HepG2 (cell line): Measurements from ENCODE around the gene PGS1. TPM values are rescaled to one million over a fixed set of nuclear protein-coding genes. Genes with fewer than 3 reads are reported as not detected.
A peak's percentile ranks its signal among the peaks of the same experiment; 100 is the strongest.

Experiments
- ARID2 ChIP-seq: sonication (generic); formaldehyde crosslinking; IDR thresholded peaks from 2 replicates; pipeline ENCODE4 v1.8.1; 2022; ENCODE audit warnings: mild to moderate bottlenecking, missing genetic modification reagents, borderline replicate concordance
- CAMTA2 ChIP-seq: sonication (generic); formaldehyde crosslinking; IDR thresholded peaks from 2 replicates; pipeline ENCODE4 v1.4.0; 2020; ENCODE audit warnings: mild to moderate bottlenecking, missing genetic modification reagents, borderline replicate concordance
- CBX2 ChIP-seq, 2 experiments: fragments of 200-600 bp in 1 of 2; sonication (generic); formaldehyde crosslinking in 1 of 2; IDR thresholded peaks; 2 replicates each; pipeline versions ENCODE4 v1.7.0 to v1.8.1; 2018 to 2022; ENCODE audit warnings: low read depth in 2 of 2, low read length in 1 of 2, mild to moderate bottlenecking in 1 of 2, missing genetic modification reagents in 1 of 2
- CHCHD3 ChIP-seq: sonication (generic); formaldehyde crosslinking; IDR thresholded peaks from 2 replicates; pipeline ENCODE4 v1.8.0; 2022; ENCODE audit warnings: mild to moderate bottlenecking, missing genetic modification reagents, moderate library complexity
- CREBL2 ChIP-seq: sonication (generic); formaldehyde crosslinking; IDR thresholded peaks from 2 replicates; pipeline ENCODE4 v1.8.1; 2023; ENCODE audit warnings: missing genetic modification reagents, mild to moderate bottlenecking, borderline replicate concordance
- ELF4 ChIP-seq: sonication (generic); formaldehyde crosslinking; IDR thresholded peaks from 2 replicates; pipeline ENCODE4 v1.5.0; 2020; ENCODE audit warnings: missing genetic modification reagents, mild to moderate bottlenecking, moderate library complexity, borderline replicate concordance
- HOXA5 ChIP-seq: sonication (generic); formaldehyde crosslinking; IDR thresholded peaks from 2 replicates; pipeline ENCODE4 v1.4.0; 2020; ENCODE audit warnings: missing genetic modification reagents
- KLF12 ChIP-seq: sonication (generic); formaldehyde crosslinking; IDR thresholded peaks from 2 replicates; pipeline ENCODE4 v1.4.0; 2020; ENCODE audit warnings: missing genetic modification reagents, borderline replicate concordance
- MTA3 ChIP-seq: sonication (generic); formaldehyde crosslinking; IDR thresholded peaks from 2 replicates; pipeline ENCODE4 v1.4.0; 2020; ENCODE audit warnings: missing genetic modification reagents
- PHF21A ChIP-seq: sonication (generic); formaldehyde crosslinking; IDR thresholded peaks from 2 replicates; pipeline ENCODE4 v1.5.0; 2020; ENCODE audit warnings: mild to moderate bottlenecking, missing genetic modification reagents
- RFX1 ChIP-seq: fragments of 450-650 bp; IDR thresholded peaks from 2 replicates; pipeline ENCODE4 v1.6.1; 2017
- RFX3 ChIP-seq: IDR thresholded peaks from 2 replicates; pipeline ENCODE4 v1.6.1; 2016; ENCODE audit warnings: missing biosample characterization, missing genetic modification reagents
- SATB2 ChIP-seq: sonication (generic); formaldehyde crosslinking; IDR thresholded peaks from 2 replicates; pipeline ENCODE4 v1.5.0; 2020; ENCODE audit warnings: missing genetic modification reagents
- SYNCRIP ChIP-seq: fragments of 200-400 bp; formaldehyde crosslinking; IDR thresholded peaks from 2 replicates; pipeline ENCODE4 v1.6.1; 2018; ENCODE audit warnings: mild to moderate bottlenecking, low read depth, low read length; ENCODE audit not compliant: insufficient read depth
- TSC22D2 ChIP-seq: sonication (generic); formaldehyde crosslinking; IDR thresholded peaks from 2 replicates; pipeline ENCODE4 v1.5.1; 2020; ENCODE audit warnings: missing genetic modification reagents, mild to moderate bottlenecking, borderline replicate concordance
- USF2 ChIP-seq, 2 experiments: sonication (generic) in 1 of 2; formaldehyde crosslinking in 1 of 2; IDR thresholded peaks; 2 replicates each; pipeline versions ENCODE4 v1.5.1 to v1.6.1; 2011 to 2020; ENCODE audit warnings: borderline replicate concordance in 1 of 2, low read depth in 1 of 2, low read length in 1 of 2, mild to moderate bottlenecking in 1 of 2, missing genetic modification reagents in 1 of 2, moderate library complexity in 1 of 2
- ZNF101 ChIP-seq: sonication (generic); formaldehyde crosslinking; IDR thresholded peaks from 2 replicates; pipeline ENCODE4 v1.4.0; 2020; ENCODE audit warnings: mild to moderate bottlenecking, low read depth, missing genetic modification reagents, borderline replicate concordance
- ZNF264 ChIP-seq: sonication (generic); formaldehyde crosslinking; IDR thresholded peaks from 2 replicates; pipeline ENCODE4 v1.4.0; 2020; ENCODE audit warnings: missing genetic modification reagents
- ZNF563 ChIP-seq: sonication (generic); formaldehyde crosslinking; IDR thresholded peaks from 2 replicates; pipeline ENCODE4 v1.8.0; 2022; ENCODE audit warnings: mild to moderate bottlenecking, moderate library complexity, missing genetic modification reagents
- ZNF747 ChIP-seq: sonication (generic); formaldehyde crosslinking; IDR thresholded peaks from 2 replicates; pipeline ENCODE4 v1.8.1; 2023; ENCODE audit warnings: missing genetic modification reagents, mild to moderate bottlenecking, borderline replicate concordance
- polyA plus RNA-seq, 8 experiments: library from polyadenylated mRNA; depleted of rRNA in 3 of 8; stranded (reverse) in 7 of 8; unstranded in 1 of 8; fragments of >200 nt; fragmentation: Illumina TruSeq in 4 of 8; extraction: Trizol in 4 of 8; gene quantifications; 2 replicates each; pipeline versions ENCODE4 v1.2.1 to v1.2.3, GENCODE V29; 2011 to 2016; ENCODE audit warnings: low read depth in 4 of 8, missing spikeins in 1 of 8, mixed read lengths in 1 of 8; ENCODE audit not compliant: insufficient read depth in 1 of 8
- total RNA-seq, 5 experiments: library from RNA; depleted of rRNA; stranded (reverse); fragments of >200 nt; fragmentation: Illumina TruSeq; extraction: Trizol; gene quantifications; 2 replicates each; pipeline ENCODE4 v1.2.3, GENCODE V29; 2016; ENCODE audit warnings: low read depth in 1 of 5
- TF ChIP-seq, protein P1 (sequence below): sonication (generic); formaldehyde crosslinking; IDR thresholded peaks from 2 replicates; pipeline ENCODE4 v1.4.0; 2020; ENCODE audit warnings: mild to moderate bottlenecking, missing genetic modification reagents
- TF ChIP-seq, protein P2 (sequence below): sonication (generic); formaldehyde crosslinking; IDR thresholded peaks from 2 replicates; pipeline ENCODE4; 2020; ENCODE audit warnings: missing genetic modification reagents, mild to moderate bottlenecking, borderline replicate concordance

The PGS1 gene
- total and polyA plus RNA-seq, 2 of the 13 experiments (the other 11 are each of a cell fraction or from before 2014, with no cell fraction given) = 25.9 to 31.5 TPM

DNA sequence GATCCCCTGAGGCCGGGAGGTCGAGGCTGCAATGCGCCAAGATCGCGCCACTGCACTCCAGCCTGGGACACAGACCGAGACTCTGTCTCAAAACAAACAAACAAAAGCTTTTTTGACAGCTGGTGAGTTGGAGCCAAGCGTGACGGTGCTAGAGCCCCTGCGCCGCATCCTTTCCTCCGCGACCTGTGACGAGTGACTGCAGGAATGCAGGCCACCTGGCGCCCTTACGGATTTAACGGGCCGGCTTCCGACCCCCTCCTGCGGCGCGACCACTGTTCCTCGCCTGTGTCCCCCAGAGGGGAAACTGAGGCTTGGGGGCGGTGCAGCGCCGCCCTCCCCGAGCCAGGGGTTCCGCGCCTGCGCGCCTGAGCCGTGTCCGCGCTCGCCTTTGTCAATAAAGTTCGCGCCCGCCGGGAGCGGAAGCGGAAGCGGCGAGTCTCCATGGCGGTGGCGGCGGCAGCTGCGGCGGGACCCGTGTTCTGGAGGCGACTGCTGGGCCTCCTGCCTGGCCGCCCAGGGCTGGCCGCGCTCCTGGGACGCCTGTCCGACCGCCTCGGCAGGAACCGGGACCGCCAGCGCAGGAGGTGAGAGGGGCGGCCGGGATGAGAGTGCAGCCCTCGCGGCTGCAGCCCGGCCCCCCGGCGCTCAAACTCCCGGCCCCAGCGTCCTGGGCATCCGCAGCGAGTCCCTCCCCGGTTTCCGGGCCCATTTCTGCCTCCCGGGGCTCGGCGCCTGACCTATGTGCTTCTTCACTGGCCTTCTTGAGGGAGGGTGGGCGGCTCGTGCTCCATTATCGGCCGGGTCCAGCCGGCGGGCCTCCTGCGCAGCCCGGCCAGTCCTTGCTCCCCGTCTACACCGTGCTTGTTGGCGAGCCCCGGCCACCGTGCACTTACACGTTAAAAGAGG, at the start of gene PGS1 (continued):
- TF ChIP-seq USF2 (IDR thresholded peaks at IDR 0.05; ENCODE audit: low read depth, low read length) (no peak), USF2 (CRISPR knock-in tag; IDR thresholded peaks at IDR 0.05; ENCODE audit: borderline replicate concordance) (no peak; the same call in 1 of the 2 replicates), RFX1 (no peak), HOXA5 (peak; percentile 85), KLF12 (no peak), SATB2 (no peak), ZNF264 (CRISPR knock-in tag) (no peak), ARID2 (CRISPR knock-in tag) (no peak), ZNF101 (CRISPR knock-in tag) (no peak), CREBL2 (CRISPR knock-in tag) (peak; percentile 90), ZNF747 (CRISPR knock-in tag) (peak; percentile 97), MTA3 (CRISPR knock-in tag) (no peak), CAMTA2 (CRISPR knock-in tag) (peak; percentile 88), ELF4 (CRISPR knock-in tag) (peak; percentile 98), ZNF563 (CRISPR knock-in tag) (peak; percentile 94), SYNCRIP (no peak), RFX3 (CRISPR knock-in tag) (no peak), TSC22D2 (CRISPR knock-in tag) (peak; percentile 71; the same call in 1 of the 2 replicates), CBX2 (IDR thresholded peaks at IDR 0.05; ENCODE audit: low read depth, low read length) (no peak), CBX2 (CRISPR knock-in tag; IDR thresholded peaks at IDR 0.05; ENCODE audit: low read depth) (no peak), PHF21A (peak; percentile 79), CHCHD3 (CRISPR knock-in tag) (peak; percentile 86; the same call in 1 of the 2 replicates)
- TF ChIP-seq, protein P1, sequence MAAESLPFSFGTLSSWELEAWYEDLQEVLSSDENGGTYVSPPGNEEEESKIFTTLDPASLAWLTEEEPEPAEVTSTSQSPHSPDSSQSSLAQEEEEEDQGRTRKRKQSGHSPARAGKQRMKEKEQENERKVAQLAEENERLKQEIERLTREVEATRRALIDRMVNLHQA (CRISPR knock-in tag) = peak; percentile 55; the same call in 1 of the 2 replicates
- TF ChIP-seq, protein P2, sequence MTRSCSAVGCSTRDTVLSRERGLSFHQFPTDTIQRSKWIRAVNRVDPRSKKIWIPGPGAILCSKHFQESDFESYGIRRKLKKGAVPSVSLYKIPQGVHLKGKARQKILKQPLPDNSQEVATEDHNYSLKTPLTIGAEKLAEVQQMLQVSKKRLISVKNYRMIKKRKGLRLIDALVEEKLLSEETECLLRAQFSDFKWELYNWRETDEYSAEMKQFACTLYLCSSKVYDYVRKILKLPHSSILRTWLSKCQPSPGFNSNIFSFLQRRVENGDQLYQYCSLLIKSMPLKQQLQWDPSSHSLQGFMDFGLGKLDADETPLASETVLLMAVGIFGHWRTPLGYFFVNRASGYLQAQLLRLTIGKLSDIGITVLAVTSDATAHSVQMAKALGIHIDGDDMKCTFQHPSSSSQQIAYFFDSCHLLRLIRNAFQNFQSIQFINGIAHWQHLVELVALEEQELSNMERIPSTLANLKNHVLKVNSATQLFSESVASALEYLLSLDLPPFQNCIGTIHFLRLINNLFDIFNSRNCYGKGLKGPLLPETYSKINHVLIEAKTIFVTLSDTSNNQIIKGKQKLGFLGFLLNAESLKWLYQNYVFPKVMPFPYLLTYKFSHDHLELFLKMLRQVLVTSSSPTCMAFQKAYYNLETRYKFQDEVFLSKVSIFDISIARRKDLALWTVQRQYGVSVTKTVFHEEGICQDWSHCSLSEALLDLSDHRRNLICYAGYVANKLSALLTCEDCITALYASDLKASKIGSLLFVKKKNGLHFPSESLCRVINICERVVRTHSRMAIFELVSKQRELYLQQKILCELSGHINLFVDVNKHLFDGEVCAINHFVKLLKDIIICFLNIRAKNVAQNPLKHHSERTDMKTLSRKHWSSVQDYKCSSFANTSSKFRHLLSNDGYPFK (CRISPR knock-in tag) = peak; percentile 89
